Measurements from ENCODE around the gene PNMA8A.
A peak's percentile ranks its signal among the peaks of the same experiment; 100 is the strongest.

PNMA8A gene

GRCh38 chr19:46514589-46515289, 43.4 kb upstream of the PNMA8A start:
- no peaks in the 10 kb centered on the region for H3K79me2 ChIP-seq
- H2AFZ ChIP-seq: no peak overlapping the region
- H3K4me2 ChIP-seq (ENCODE audit: low read length): no peak overlapping the region
- H3K4me1 ChIP-seq: no peaks in the 10 kb centered on the region
- no peaks in the 10 kb centered on the region for H3K27me3 ChIP-seq (ENCODE audit: control insufficient read depth, insufficient read depth, low read length)
- H3K9me3 ChIP-seq (ENCODE audit: control insufficient read depth, low read length): no peaks in the 10 kb centered on the region
- TF ChIP-seq, protein P1, sequence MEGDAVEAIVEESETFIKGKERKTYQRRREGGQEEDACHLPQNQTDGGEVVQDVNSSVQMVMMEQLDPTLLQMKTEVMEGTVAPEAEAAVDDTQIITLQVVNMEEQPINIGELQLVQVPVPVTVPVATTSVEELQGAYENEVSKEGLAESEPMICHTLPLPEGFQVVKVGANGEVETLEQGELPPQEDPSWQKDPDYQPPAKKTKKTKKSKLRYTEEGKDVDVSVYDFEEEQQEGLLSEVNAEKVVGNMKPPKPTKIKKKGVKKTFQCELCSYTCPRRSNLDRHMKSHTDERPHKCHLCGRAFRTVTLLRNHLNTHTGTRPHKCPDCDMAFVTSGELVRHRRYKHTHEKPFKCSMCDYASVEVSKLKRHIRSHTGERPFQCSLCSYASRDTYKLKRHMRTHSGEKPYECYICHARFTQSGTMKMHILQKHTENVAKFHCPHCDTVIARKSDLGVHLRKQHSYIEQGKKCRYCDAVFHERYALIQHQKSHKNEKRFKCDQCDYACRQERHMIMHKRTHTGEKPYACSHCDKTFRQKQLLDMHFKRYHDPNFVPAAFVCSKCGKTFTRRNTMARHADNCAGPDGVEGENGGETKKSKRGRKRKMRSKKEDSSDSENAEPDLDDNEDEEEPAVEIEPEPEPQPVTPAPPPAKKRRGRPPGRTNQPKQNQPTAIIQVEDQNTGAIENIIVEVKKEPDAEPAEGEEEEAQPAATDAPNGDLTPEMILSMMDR (IDR thresholded peaks at IDR 0.05): no peak
- no peak overlapping the region for H3K27ac ChIP-seq
- no peak overlapping the region for H3K4me3 ChIP-seq (ENCODE audit: low read depth, low read length)
- H3K36me3 ChIP-seq (ENCODE audit: control insufficient read depth, insufficient read depth, low read length): no peaks in the 10 kb centered on the region
- no peak overlapping the region for H3K9ac ChIP-seq

- no peaks in the 10 kb centered on the region for H3K36me3 ChIP-seq (ENCODE audit: control insufficient read depth, insufficient read depth, low read length)
- no peaks in the 10 kb centered on the region for H3K27me3 ChIP-seq (ENCODE audit: control insufficient read depth, insufficient read depth, low read length)
- peak overlapping the region; percentile 51 for H2AFZ ChIP-seq
- H3K9ac ChIP-seq: no peak overlapping the region
- no peaks in the 10 kb centered on the region for H3K4me1 ChIP-seq
- H3K4me3 ChIP-seq (ENCODE audit: low read depth, low read length): no peak overlapping the region
- TF ChIP-seq, protein P1 (IDR thresholded peaks at IDR 0.05): peak; percentile 94
- no peaks in the 10 kb centered on the region for H3K79me2 ChIP-seq
- no peak overlapping the region for H3K27ac ChIP-seq
- H3K9me3 ChIP-seq (ENCODE audit: control insufficient read depth, low read length): no peaks in the 10 kb centered on the region
- no peak overlapping the region for H3K4me2 ChIP-seq (ENCODE audit: low read length)
These were observed 42.3 kb upstream of the PNMA8A start for GRCh38 chr19:46513461-46514236.

GRCh38 chr19:46511237-46511636, 39.9 kb upstream of the PNMA8A start:
- H3K9me3 ChIP-seq (ENCODE audit: control insufficient read depth, low read length): no peaks in the 10 kb centered on the region
- H3K4me3 ChIP-seq (ENCODE audit: low read depth, low read length): no peak overlapping the region
- H3K4me1 ChIP-seq: no peaks in the 10 kb centered on the region
- no peak overlapping the region for H3K4me2 ChIP-seq (ENCODE audit: low read length)
- no peaks in the 10 kb centered on the region for H3K79me2 ChIP-seq
- TF ChIP-seq, protein P1 (IDR thresholded peaks at IDR 0.05): no peak
- no peak overlapping the region for H3K27ac ChIP-seq
- H3K9ac ChIP-seq: no peak overlapping the region
- no peak overlapping the region for H2AFZ ChIP-seq
- no peaks in the 10 kb centered on the region for H3K36me3 ChIP-seq (ENCODE audit: control insufficient read depth, insufficient read depth, low read length)
- H3K27me3 ChIP-seq (ENCODE audit: control insufficient read depth, insufficient read depth, low read length): no peaks in the 10 kb centered on the region

- Histone ChIP-seq H3K27ac (no peak overlapping the region), H3K4me3 (ENCODE audit: low read depth, low read length) (no peak overlapping the region), H3K36me3 (ENCODE audit: control insufficient read depth, insufficient read depth, low read length) (no peaks in the 10 kb centered on the region), H3K4me2 (ENCODE audit: low read length) (no peak overlapping the region), H3K9me3 (ENCODE audit: control insufficient read depth, low read length) (no peaks in the 10 kb centered on the region), H2AFZ (no peak overlapping the region), H3K4me1 (no peaks in the 10 kb centered on the region), H3K27me3 (ENCODE audit: control insufficient read depth, insufficient read depth, low read length) (no peaks in the 10 kb centered on the region), H3K79me2 (no peaks in the 10 kb centered on the region), H3K9ac (no peak overlapping the region)
- TF ChIP-seq, protein P1 (IDR thresholded peaks at IDR 0.05): no peak
These were observed 36.8 kb upstream of the PNMA8A start for GRCh38 chr19:46508206-46508605.

All from parathyroid adenoma (tissue), 2 donors.